Hypothalamus (tissue), 51 donors: ENCODE data around the gene CDKL1.

Experiments used
- DNase-seq, 51 donors: peaks; one replicate each; lab custom pipeline; 2025; lab: John Stamatoyannopoulos, UW

Gene CDKL1

GRCh38 chr14:50290306-50290705 lies 106.4 kb downstream of the CDKL1 start:
- no peak for DNase-seq

GRCh38 chr14:50288146-50288545 lies 108.5 kb downstream of the CDKL1 start:
- DNase-seq = no peak

GRCh38 chr14:50285861-50286260 lies 110.8 kb downstream of the CDKL1 start:
- DNase-seq = no peak
